ENCODE measurements around the gene CACUL1.
A peak's percentile ranks its signal among the peaks of the same experiment; 100 is the strongest.

CACUL1 gene

GRCh38 chr10:118720685-118721538, 33.9 kb downstream of the CACUL1 start:
- Histone ChIP-seq H3K27me3 (ENCODE audit: insufficient read depth, low read length) (no peaks in the 10 kb centered on the region), H3K79me2 (ENCODE audit: control insufficient read depth, insufficient read depth, low read length, poor library complexity) (no peaks in the 10 kb centered on the region), H2BK120ac (ENCODE audit: insufficient read depth, low read length, poor library complexity) (no peak overlapping the region), H3K18ac (ENCODE audit: low read length) (no peak overlapping the region), H3K9me3 (ENCODE audit: insufficient read depth, low read depth, low read length) (no peaks in the 10 kb centered on the region), H3K79me1 (ENCODE audit: low read length) (no peaks in the 10 kb centered on the region), H3K27ac (ENCODE audit: low read depth, low read length) (no peak overlapping the region), H2BK12ac (ENCODE audit: low read length) (no peak overlapping the region), H2AK5ac (ENCODE audit: low read length) (no peak overlapping the region), H3K23ac (ENCODE audit: low read length) (no peak overlapping the region), H3K4me2 (ENCODE audit: low read length) (no peak overlapping the region), H3K4ac (ENCODE audit: low read depth, low read length) (no peak overlapping the region), H2BK5ac (ENCODE audit: low read depth, low read length, poor library complexity) (no peak overlapping the region), H3K36me3 (ENCODE audit: control insufficient read depth in 1 of 2, insufficient read depth in 2 of 2, low read length in 2 of 2) (peaks cover 0 to 1% of the 10 kb centered on the region in 2 experiments), H4K8ac (ENCODE audit: low read depth, low read length) (no peak overlapping the region), H3K14ac (ENCODE audit: low read length) (no peak overlapping the region), H2AFZ (ENCODE audit: insufficient read depth, low read length, poor library complexity) (no peak overlapping the region), H4K91ac (ENCODE audit: low read depth, low read length) (no peak overlapping the region), H3K4me1 (ENCODE audit: control insufficient read depth in 1 of 2, insufficient read depth in 2 of 2, low read length in 2 of 2) (no peaks in the 10 kb centered on the region), H4K12ac (ENCODE audit: low read depth, low read length) (no peak overlapping the region), H3K4me3 (ENCODE audit: low read depth, low read length) (no peak overlapping the region), H3K9ac (ENCODE audit: low read length) (no peak overlapping the region)
- DNase-seq: peak; percentile 54 to 89
- no CpG with 5 or more reads among the region's 3 CpGs for WGBS (ENCODE audit: extremely low coverage, insufficient coverage, insufficient read length)

GRCh38 chr10:118714366-118714765, 40.4 kb downstream of the CACUL1 start:
- Histone ChIP-seq H3K23ac (ENCODE audit: low read length) (no peak overlapping the region), H3K4me2 (ENCODE audit: low read length) (no peak overlapping the region), H2AK5ac (ENCODE audit: low read length) (no peak overlapping the region), H3K14ac (ENCODE audit: low read length) (no peak overlapping the region), H2BK5ac (ENCODE audit: low read depth, low read length, poor library complexity) (no peak overlapping the region), H3K4ac (ENCODE audit: low read depth, low read length) (no peak overlapping the region), H3K4me1 (ENCODE audit: control insufficient read depth in 1 of 2, insufficient read depth in 2 of 2, low read length in 2 of 2) (peaks cover 0 to 6% of the 10 kb centered on the region in 2 experiments), H3K27me3 (ENCODE audit: insufficient read depth, low read length) (no peaks in the 10 kb centered on the region), H3K9ac (ENCODE audit: low read length) (no peak overlapping the region), H2BK120ac (ENCODE audit: insufficient read depth, low read length, poor library complexity) (no peak overlapping the region), H2BK12ac (ENCODE audit: low read length) (no peak overlapping the region), H3K79me2 (ENCODE audit: control insufficient read depth, insufficient read depth, low read length, poor library complexity) (no peaks in the 10 kb centered on the region), H3K79me1 (ENCODE audit: low read length) (no peaks in the 10 kb centered on the region), H3K4me3 (ENCODE audit: low read depth, low read length) (no peak overlapping the region), H2AFZ (ENCODE audit: insufficient read depth, low read length, poor library complexity) (no peak overlapping the region), H3K36me3 (ENCODE audit: control insufficient read depth in 1 of 2, insufficient read depth in 2 of 2, low read length in 2 of 2) (peaks cover 5 to 8% of the 10 kb centered on the region in 2 experiments), H4K91ac (ENCODE audit: low read depth, low read length) (no peak overlapping the region), H3K9me3 (ENCODE audit: insufficient read depth, low read depth, low read length) (no peaks in the 10 kb centered on the region), H4K8ac (ENCODE audit: low read depth, low read length) (no peak overlapping the region), H3K27ac (ENCODE audit: low read depth, low read length) (no peak overlapping the region), H3K18ac (ENCODE audit: low read length) (no peak overlapping the region), H4K12ac (ENCODE audit: low read depth, low read length) (no peak overlapping the region)
- WGBS (ENCODE audit: extremely low coverage, insufficient coverage, insufficient read length): no CpG with 5 or more reads among the region's 3 CpGs
- DNase-seq: no peak

- no peak overlapping the region for H2BK12ac ChIP-seq (ENCODE audit: low read length)
- H4K8ac ChIP-seq (ENCODE audit: low read depth, low read length): no peak overlapping the region
- H2BK120ac ChIP-seq (ENCODE audit: insufficient read depth, low read length, poor library complexity): no peak overlapping the region
- no peaks in the 10 kb centered on the region for H3K9me3 ChIP-seq (ENCODE audit: insufficient read depth, low read depth, low read length)
- peaks cover 5 to 8% of the 10 kb centered on the region in 2 experiments for H3K36me3 ChIP-seq (ENCODE audit: control insufficient read depth in 1 of 2, insufficient read depth in 2 of 2, low read length in 2 of 2)
- H3K27me3 ChIP-seq (ENCODE audit: insufficient read depth, low read length): no peaks in the 10 kb centered on the region
- H2AK5ac ChIP-seq (ENCODE audit: low read length): no peak overlapping the region
- peaks cover 0 to 6% of the 10 kb centered on the region in 2 experiments for H3K4me1 ChIP-seq (ENCODE audit: control insufficient read depth in 1 of 2, insufficient read depth in 2 of 2, low read length in 2 of 2)
- no CpG with 5 or more reads among the region's 14 CpGs for WGBS (ENCODE audit: extremely low coverage, insufficient coverage, insufficient read length)
- H3K9ac ChIP-seq (ENCODE audit: low read length): no peak overlapping the region
- H3K4ac ChIP-seq (ENCODE audit: low read depth, low read length): no peak overlapping the region
- H3K79me1 ChIP-seq (ENCODE audit: low read length): no peaks in the 10 kb centered on the region
- no peak for DNase-seq
- H3K27ac ChIP-seq (ENCODE audit: low read depth, low read length): no peak overlapping the region
- H3K23ac ChIP-seq (ENCODE audit: low read length): no peak overlapping the region
- H3K4me2 ChIP-seq (ENCODE audit: low read length): no peak overlapping the region
- H4K91ac ChIP-seq (ENCODE audit: low read depth, low read length): no peak overlapping the region
- no peak overlapping the region for H3K4me3 ChIP-seq (ENCODE audit: low read depth, low read length)
- H3K14ac ChIP-seq (ENCODE audit: low read length): no peak overlapping the region
- no peak overlapping the region for H2BK5ac ChIP-seq (ENCODE audit: low read depth, low read length, poor library complexity)
- H3K18ac ChIP-seq (ENCODE audit: low read length): peak overlapping the region; percentile 11
- no peak overlapping the region for H2AFZ ChIP-seq (ENCODE audit: insufficient read depth, low read length, poor library complexity)
- no peak overlapping the region for H4K12ac ChIP-seq (ENCODE audit: low read depth, low read length)
- H3K79me2 ChIP-seq (ENCODE audit: control insufficient read depth, insufficient read depth, low read length, poor library complexity): no peaks in the 10 kb centered on the region
Observed at GRCh38 chr10:118712930-118713634, 41.7 kb downstream of the CACUL1 start.

GRCh38 chr10:118712080-118712479, 42.7 kb downstream of the CACUL1 start:
- Histone ChIP-seq H2BK5ac (ENCODE audit: low read depth, low read length, poor library complexity) (no peak overlapping the region), H4K91ac (ENCODE audit: low read depth, low read length) (no peak overlapping the region), H3K14ac (ENCODE audit: low read length) (no peak overlapping the region), H2AK5ac (ENCODE audit: low read length) (no peak overlapping the region), H3K23ac (ENCODE audit: low read length) (no peak overlapping the region), H3K36me3 (ENCODE audit: control insufficient read depth in 1 of 2, insufficient read depth in 2 of 2, low read length in 2 of 2) (peaks cover 4 to 9% of the 10 kb centered on the region in 2 experiments), H3K79me2 (ENCODE audit: control insufficient read depth, insufficient read depth, low read length, poor library complexity) (no peaks in the 10 kb centered on the region), H3K27ac (ENCODE audit: low read depth, low read length) (no peak overlapping the region), H3K4me1 (ENCODE audit: control insufficient read depth in 1 of 2, insufficient read depth in 2 of 2, low read length in 2 of 2) (peaks cover 0 to 6% of the 10 kb centered on the region in 2 experiments), H3K27me3 (ENCODE audit: insufficient read depth, low read length) (no peaks in the 10 kb centered on the region), H2BK12ac (ENCODE audit: low read length) (no peak overlapping the region), H4K12ac (ENCODE audit: low read depth, low read length) (no peak overlapping the region), H3K9me3 (ENCODE audit: insufficient read depth, low read depth, low read length) (no peaks in the 10 kb centered on the region), H3K4me2 (ENCODE audit: low read length) (no peak overlapping the region), H2AFZ (ENCODE audit: insufficient read depth, low read length, poor library complexity) (no peak overlapping the region), H3K79me1 (ENCODE audit: low read length) (no peaks in the 10 kb centered on the region), H3K4me3 (ENCODE audit: low read depth, low read length) (no peak overlapping the region), H4K8ac (ENCODE audit: low read depth, low read length) (no peak overlapping the region), H3K9ac (ENCODE audit: low read length) (no peak overlapping the region), H3K4ac (ENCODE audit: low read depth, low read length) (no peak overlapping the region), H2BK120ac (ENCODE audit: insufficient read depth, low read length, poor library complexity) (no peak overlapping the region), H3K18ac (ENCODE audit: low read length) (no peak overlapping the region)
- no peak for DNase-seq
- no CpG with 5 or more reads among the region's 7 CpGs for WGBS (ENCODE audit: extremely low coverage, insufficient coverage, insufficient read length)

Data from trophoblast cell (in vitro differentiated cells and primary cell).